Smooth muscle cell of bladder (primary cell): Measurements from ENCODE around the gene C8G. TPM values are rescaled to one million over a fixed set of nuclear protein-coding genes. Genes with fewer than 3 reads are reported as not detected.

Experiments used
- total RNA-seq: library from RNA; depleted of rRNA; stranded (reverse); fragments of >200 nt; gene quantifications from 2 replicates; pipeline ENCODE4 v1.2.3, GENCODE V29; 2014

Gene C8G
- 0.14 TPM in 1 of 2 replicates, not detected in the other for total RNA-seq

GRCh38 chr9:136944519-136945332 is at the start of gene C8G, which contains the start of gene FBXW5:
Gene C8G (plus strand): TSS chr9:136945243. CDS start chr9:136945321, 78 bp downstream.
Gene FBXW5 (minus strand): TSS chr9:136944738. CDS start chr9:136944083, 655 bp downstream.

DNA sequence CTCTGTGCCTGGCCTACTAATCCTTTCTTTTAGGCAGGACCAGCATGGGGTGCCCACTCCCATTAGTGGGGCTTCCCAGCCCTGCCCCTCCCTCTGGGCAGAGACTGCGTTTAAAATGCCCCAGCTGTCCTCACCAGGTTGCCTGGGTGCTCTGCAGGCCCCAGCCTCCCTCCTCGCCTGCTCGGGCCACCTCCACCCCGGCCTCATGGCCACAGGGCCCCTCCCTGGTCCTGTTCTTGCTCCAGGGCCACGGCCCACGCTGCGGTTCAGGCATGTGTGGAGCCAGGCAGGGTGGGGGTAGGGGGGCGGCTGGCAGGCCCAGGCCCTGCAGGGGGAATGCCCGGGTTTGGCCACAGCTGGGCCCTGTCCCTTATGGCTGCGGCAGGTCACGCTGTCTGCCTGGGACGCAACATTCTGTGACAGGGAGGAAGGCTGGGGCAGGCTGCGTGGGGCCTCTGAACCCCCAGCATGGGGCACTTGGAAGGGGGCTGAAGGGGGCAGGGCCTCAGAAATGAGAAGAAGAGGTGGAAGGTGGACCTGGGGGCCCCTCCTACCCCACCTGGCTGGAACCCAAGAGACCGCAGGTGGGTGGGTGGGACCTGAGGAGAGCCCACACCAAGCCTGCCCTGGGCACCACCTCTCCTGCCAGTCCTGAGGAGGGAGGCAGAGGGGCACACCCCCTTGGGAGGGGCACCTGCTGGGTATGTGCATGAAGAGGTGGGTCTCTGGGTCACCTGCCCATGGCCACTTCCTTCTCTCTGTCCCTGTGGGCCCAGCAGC is 6.7 kb downstream of the C8G start, which contains the start of gene LCN12:
TSS of gene LCN12 (plus strand) at position 733 of the 780 bp plus-strand sequence. CDS start 55 bp downstream, outside the sequence.

GRCh38 chr9:136977223-136977622 is 32.2 kb downstream of the C8G start, which contains the start of gene PTGDS:
Gene PTGDS (plus strand): TSS chr9:136977504. CDS start chr9:136977579, 75 bp downstream.

GRCh38 chr9:136982232-136983051 is 37.4 kb downstream of the C8G start, which contains the start of gene LCNL1:
Gene LCNL1 (plus strand): TSS chr9:136982993. CDS start chr9:136983587, 594 bp downstream.

GRCh38 chr9:136991993-136992818 is 47.2 kb downstream of the C8G start, which contains the start of gene PAXX:
Gene PAXX (plus strand): TSS chr9:136992422. CDS start chr9:136992444, 22 bp downstream.

Other genes with a start within 250 kb of the C8G start
- gene DIPK1B, start 232.7 kb upstream of the C8G start, total RNA-seq, result 1.00 and 1.0 TPM in 2 replicates
- not detected in 2 replicates for gene LCN10, start 202.3 kb upstream of the C8G start, total RNA-seq
- gene LCN6, start 196.7 kb upstream of the C8G start, total RNA-seq, result not detected in 2 replicates
- not detected in 2 replicates for gene LCN8, start 187.0 kb upstream of the C8G start, total RNA-seq
- gene LCN15, start 180.7 kb upstream of the C8G start, total RNA-seq, result not detected in 2 replicates
- 57.2 and 57.3 TPM in 2 replicates for gene TMEM141, start 153.9 kb upstream of the C8G start, total RNA-seq
- 0.28 and 0.46 TPM in 2 replicates for gene CCDC183, start 148.9 kb upstream of the C8G start, total RNA-seq
- gene RABL6, start 137.3 kb upstream of the C8G start, total RNA-seq, result 55.6 and 61.1 TPM in 2 replicates
- 1.00 and 1.4 TPM in 2 replicates for gene AJM1, start 102.8 kb upstream of the C8G start, total RNA-seq
- 203 and 206 TPM in 2 replicates for gene PHPT1, start 95.8 kb upstream of the C8G start, total RNA-seq
- gene MAMDC4, start 92.9 kb upstream of the C8G start, total RNA-seq, result 0.85 and 2.2 TPM in 2 replicates
- 452 and 470 TPM in 2 replicates for gene EDF1, start 78.9 kb upstream of the C8G start, total RNA-seq
- 4.0 and 6.3 TPM in 2 replicates for gene TRAF2, start 58.7 kb upstream of the C8G start, total RNA-seq
- gene FBXW5, start 505 bp upstream of the C8G start, total RNA-seq, result 116 and 152 TPM in 2 replicates
- 0.28 TPM in 1 of 2 replicates, not detected in the other for gene LCN12, start 7.0 kb downstream of the C8G start, total RNA-seq
- 2.3 and 14.1 TPM in 2 replicates for gene PTGDS, start 32.3 kb downstream of the C8G start, total RNA-seq
- 0.57 and 3.4 TPM in 2 replicates for gene LCNL1, start 37.8 kb downstream of the C8G start, total RNA-seq
- gene PAXX, start 47.2 kb downstream of the C8G start, total RNA-seq, result 6.6 and 7.5 TPM in 2 replicates
- gene CLIC3, start 51.3 kb downstream of the C8G start, total RNA-seq, result 5.0 and 7.8 TPM in 2 replicates
- gene ABCA2, start 83.0 kb downstream of the C8G start, total RNA-seq, result 11.9 and 20.0 TPM in 2 replicates
- not detected in 2 replicates for gene FUT7, start 86.8 kb downstream of the C8G start, total RNA-seq
- 12.1 and 18.4 TPM in 2 replicates for gene NPDC1, start 100.9 kb downstream of the C8G start, total RNA-seq
- not detected in 2 replicates for gene ENTPD2, start 108.8 kb downstream of the C8G start, total RNA-seq
- gene SAPCD2, start 125.3 kb downstream of the C8G start, total RNA-seq, result 0.43 and 0.55 TPM in 2 replicates
- gene UAP1L1, start 132.3 kb downstream of the C8G start, total RNA-seq, result 7.7 and 14.3 TPM in 2 replicates
- 73.2 and 87.0 TPM in 2 replicates for gene MAN1B1, start 141.7 kb downstream of the C8G start, total RNA-seq
- 68.8 and 81.6 TPM in 2 replicates for gene DPP7, start 169.5 kb downstream of the C8G start, total RNA-seq
- gene GRIN1, start 193.9 kb downstream of the C8G start, total RNA-seq, result under 0.01 TPM in 1 of 2 replicates, not detected in the other
- not detected in 2 replicates for gene LRRC26, start 224.8 kb downstream of the C8G start, total RNA-seq
- not detected in 2 replicates for gene TMEM210, start 226.8 kb downstream of the C8G start, total RNA-seq
- gene ANAPC2, start 243.3 kb downstream of the C8G start, total RNA-seq, result 15.2 and 23.7 TPM in 2 replicates
- gene SSNA1, start 243.4 kb downstream of the C8G start, total RNA-seq, result 60.9 and 66.0 TPM in 2 replicates